Hepatocyte (in vitro differentiated cells): Measurements from ENCODE around the gene ZNF473. TPM values are rescaled to one million over a fixed set of nuclear protein-coding genes. Genes with fewer than 3 reads are reported as not detected.

Experiments
- DNase-seq: peaks from one replicate; pipeline ENCODE4 v3.0.0-alpha.2; 2016; ENCODE audit warnings: low spot score
- H2AFZ ChIP-seq: fragments of 200-600 bp; sonication (generic); 2 replicates; pipeline ENCODE4 v1.6.0; 2016; ENCODE audit warnings: antibody characterized with exemption, mild to moderate bottlenecking
- H3K27ac ChIP-seq: fragments of 200-600 bp; sonication (generic); 2 replicates; pipeline ENCODE4 v1.5.1; 2016; ENCODE audit warnings: mild to moderate bottlenecking
- H3K27me3 ChIP-seq: fragments of 200-600 bp; sonication (generic); 2 replicates; pipeline ENCODE4 v1.6.1; 2016
- H3K36me3 ChIP-seq: fragments of 200-600 bp; sonication (generic); replicated peaks from 2 replicates; pipeline ENCODE4 v1.5.1; 2016; ENCODE audit warnings: low read depth; ENCODE audit not compliant: insufficient read depth
- H3K4me1 ChIP-seq: fragments of 200-600 bp; sonication (generic); 2 replicates; pipeline ENCODE4 v1.5.1; 2016; ENCODE audit warnings: mild to moderate bottlenecking, moderate library complexity; ENCODE audit not compliant: insufficient read depth
- H3K4me2 ChIP-seq: fragments of 200-600 bp; sonication (generic); 2 replicates; pipeline ENCODE4 v1.6.0; 2016
- H3K4me3 ChIP-seq: fragments of 200-600 bp; sonication (generic); 2 replicates; pipeline ENCODE4 v1.5.1; 2016; ENCODE audit warnings: mild to moderate bottlenecking
- H3K79me2 ChIP-seq: fragments of 200-600 bp; sonication (generic); 2 replicates; pipeline ENCODE4 v1.6.0; 2017; ENCODE audit warnings: mild to moderate bottlenecking
- H3K9me2 ChIP-seq: fragments of 200-600 bp; sonication (generic); replicated peaks from 2 replicates; pipeline ENCODE4 v1.6.0; 2017; ENCODE audit warnings: mild to moderate bottlenecking; ENCODE audit not compliant: insufficient read depth
- H3K9me3 ChIP-seq: fragments of 200-600 bp; sonication (generic); 2 replicates; pipeline ENCODE4 v1.5.1; 2016; ENCODE audit warnings: low read depth, mild to moderate bottlenecking
- H4K20me1 ChIP-seq: fragments of 200-600 bp; sonication (generic); 2 replicates; pipeline ENCODE4 v1.6.0; 2016; ENCODE audit warnings: mild to moderate bottlenecking; ENCODE audit not compliant: insufficient read depth, poor library complexity, severe bottlenecking
- CTCF ChIP-seq: fragments of 200-600 bp; sonication (generic); IDR thresholded peaks from 2 replicates; pipeline ENCODE4 v1.5.1; 2016; ENCODE audit warnings: antibody characterized with exemption, mild to moderate bottlenecking; ENCODE audit not compliant: poor library complexity
- EZH2 ChIP-seq: fragments of 200-600 bp; sonication (generic); IDR thresholded peaks from 2 replicates; pipeline ENCODE4 v1.6.1; 2016; ENCODE audit warnings: antibody characterized with exemption, mild to moderate bottlenecking, borderline replicate concordance
- EZH2phosphoT487 ChIP-seq: fragments of 200-600 bp; sonication (generic); IDR thresholded peaks from one replicate; pipeline ENCODE4 v1.6.1; 2018; ENCODE audit warnings: antibody characterized with exemption, mild to moderate bottlenecking, low read depth, moderate library complexity; ENCODE audit not compliant: unreplicated experiment, severe bottlenecking
- WGBS: methylation state at CpG from one replicate; pipeline ENCODE4 v1.1.6; 2016; ENCODE audit warnings: low lambda C conversion rate; ENCODE audit errors: missing lambda C conversion rate; 5-methylcytosine and 5-hydroxymethylcytosine counted together
- polyA plus RNA-seq: library from polyadenylated mRNA; unstranded; fragments of >200 nt; fragmentation: Nextera tagmentation; extraction: Ambion mirVana; gene quantifications from 2 replicates; pipeline ENCODE4 v1.2.1, GENCODE V29; 2016
- total RNA-seq: library from RNA; depleted of rRNA; stranded (reverse); fragments of >200 nt; gene quantifications from 2 replicates; pipeline ENCODE4 v1.2.3, GENCODE V29; 2014

The ZNF473 gene
- total and polyA plus RNA-seq, 2 experiments from 2014 or later = 4.4 to 5.3 TPM

GRCh38 chr19:50042363-50043024 lies 16.7 kb downstream of the ZNF473 start:
- Histone ChIP-seq H3K4me2 (no peak overlapping the region), H3K9me2 (no peaks in the 10 kb centered on the region), H3K36me3 (peaks cover 4% of the 10 kb centered on the region), H3K4me1 (no peaks in the 10 kb centered on the region), H3K9me3 (peaks cover 30% of the 10 kb centered on the region), H3K27me3 (no peaks in the 10 kb centered on the region), H3K27ac (no peak overlapping the region), H2AFZ (no peak overlapping the region), H4K20me1 (no peaks in the 10 kb centered on the region), H3K4me3 (no peak overlapping the region), H3K79me2 (no peaks in the 10 kb centered on the region)
- DNase-seq = no peak
- 98% methylated on average over 6 of the region's 6 CpGs for WGBS
- TF ChIP-seq EZH2 (no peak), EZH2phosphoT487 (no peak), CTCF (no peak)

GRCh38 chr19:50043967-50044366 lies 18.2 kb downstream of the ZNF473 start:
- peaks cover 4% of the 10 kb centered on the region for H3K36me3 ChIP-seq
- H2AFZ ChIP-seq = no peak overlapping the region
- 100% methylated on average over 2 of the region's 2 CpGs for WGBS
- no peak overlapping the region for H3K4me2 ChIP-seq
- no peaks in the 10 kb centered on the region for H4K20me1 ChIP-seq
- no peak overlapping the region for H3K4me3 ChIP-seq
- H3K79me2 ChIP-seq = no peaks in the 10 kb centered on the region
- no peak overlapping the region for H3K27ac ChIP-seq
- no peaks in the 10 kb centered on the region for H3K4me1 ChIP-seq
- no peak for DNase-seq
- no peak for TF ChIP-seq CTCF
- H3K27me3 ChIP-seq = no peaks in the 10 kb centered on the region
- H3K9me3 ChIP-seq = peaks cover 30% of the 10 kb centered on the region
- no peaks in the 10 kb centered on the region for H3K9me2 ChIP-seq

- Histone ChIP-seq H3K9me3 (peaks cover 30% of the 10 kb centered on the region), H4K20me1 (no peaks in the 10 kb centered on the region), H3K27ac (no peak overlapping the region), H3K27me3 (no peaks in the 10 kb centered on the region), H2AFZ (no peak overlapping the region), H3K4me1 (no peaks in the 10 kb centered on the region), H3K4me3 (no peak overlapping the region), H3K9me2 (no peaks in the 10 kb centered on the region), H3K36me3 (peaks cover 4% of the 10 kb centered on the region), H3K79me2 (no peaks in the 10 kb centered on the region), H3K4me2 (no peak overlapping the region)
- WGBS = over 99% methylated on average over 7 of the region's 7 CpGs
- no peak for DNase-seq
- TF ChIP-seq EZH2 (no peak), EZH2phosphoT487 (no peak), CTCF (no peak)
These were observed 19.1 kb downstream of the ZNF473 start for GRCh38 chr19:50044922-50045321.
